Stomach smooth muscle (tissue), 2 donors: Measurements from ENCODE around the gene MYOCD.
A peak's percentile ranks its signal among the peaks of the same experiment; 100 is the strongest.

ENCODE experiments used
- H3K27ac ChIP-seq: one replicate; pipeline ENCODE4 v1.7.0; 2013; ENCODE audit warnings: mild to moderate bottlenecking, low read length, inconsistent platforms
- H3K27me3 ChIP-seq, 2 donors: one replicate each; pipeline ENCODE4 v1.7.0; 2013; ENCODE audit warnings: low read length in 2 of 2; ENCODE audit not compliant: insufficient read depth in 2 of 2, control insufficient read depth in 1 of 2
- H3K36me3 ChIP-seq, 2 donors: one replicate each; pipeline ENCODE4 v1.7.0; 2013; ENCODE audit warnings: low read length in 2 of 2; ENCODE audit not compliant: control insufficient read depth in 2 of 2, insufficient read depth in 2 of 2
- H3K4me1 ChIP-seq: one replicate; pipeline ENCODE4 v1.7.0; 2013; ENCODE audit warnings: low read length; ENCODE audit not compliant: control insufficient read depth, insufficient read depth
- H3K4me3 ChIP-seq, 2 donors: one replicate each; pipeline ENCODE4 v1.7.0; 2013; ENCODE audit warnings: low read length in 2 of 2
- H3K9ac ChIP-seq, 2 donors: one replicate each; pipeline ENCODE4 v1.7.0; 2013; ENCODE audit warnings: low read length in 2 of 2, mild to moderate bottlenecking in 1 of 2
- H3K9me3 ChIP-seq, 2 donors: one replicate each; pipeline ENCODE4 v1.7.0; 2013; ENCODE audit warnings: low read length in 2 of 2; ENCODE audit not compliant: control insufficient read depth in 2 of 2
- donor health status: healthy.
- donor health status: Pancreatic carcinoma.

The MYOCD gene

GRCh38 chr17:12744298-12744697, 78.6 kb downstream of the MYOCD start:
- Histone ChIP-seq H3K27me3 (no peaks in the 10 kb centered on the region), H3K4me1 (peaks cover 16% of the 10 kb centered on the region), H3K27ac (no peak overlapping the region), H3K9ac (no peak overlapping the region), H3K9me3 (no peaks in the 10 kb centered on the region), H3K36me3 (peaks cover 17 to 21% of the 10 kb centered on the region in 2 donors), H3K4me3 (no peak overlapping the region)

GRCh38 chr17:12744786-12745185, 79.1 kb downstream of the MYOCD start:
- H3K4me1 ChIP-seq = peaks cover 16% of the 10 kb centered on the region
- H3K9me3 ChIP-seq = no peaks in the 10 kb centered on the region
- H3K36me3 ChIP-seq = peaks cover 15 to 19% of the 10 kb centered on the region in 2 donors
- H3K27ac ChIP-seq = no peak overlapping the region
- H3K9ac ChIP-seq = no peak overlapping the region
- H3K27me3 ChIP-seq = no peaks in the 10 kb centered on the region
- no peak overlapping the region for H3K4me3 ChIP-seq

GRCh38 chr17:12745486-12745885, 79.8 kb downstream of the MYOCD start:
- Histone ChIP-seq H3K9me3 (no peaks in the 10 kb centered on the region), H3K36me3 (peaks cover 15 to 17% of the 10 kb centered on the region in 2 donors), H3K27ac (no peak overlapping the region), H3K4me3 (no peak overlapping the region), H3K4me1 (peaks cover 16% of the 10 kb centered on the region), H3K9ac (peak overlapping the region in 1 of 2 donors; percentile 21), H3K27me3 (no peaks in the 10 kb centered on the region)

- H3K4me3 ChIP-seq = no peak overlapping the region
- H3K9me3 ChIP-seq = no peaks in the 10 kb centered on the region
- no peak overlapping the region for H3K27ac ChIP-seq
- no peaks in the 10 kb centered on the region for H3K4me1 ChIP-seq
- H3K27me3 ChIP-seq = no peaks in the 10 kb centered on the region
- H3K9ac ChIP-seq = no peak overlapping the region
- H3K36me3 ChIP-seq = peaks cover 31 to 37% of the 10 kb centered on the region in 2 donors
Measured at GRCh38 chr17:12756786-12757185, 91.1 kb downstream of the MYOCD start.

GRCh38 chr17:12759090-12759489, 93.4 kb downstream of the MYOCD start:
- Histone ChIP-seq H3K9ac (no peak overlapping the region), H3K4me3 (no peak overlapping the region), H3K27ac (no peak overlapping the region), H3K9me3 (no peaks in the 10 kb centered on the region), H3K4me1 (no peaks in the 10 kb centered on the region), H3K36me3 (peaks cover 26 to 32% of the 10 kb centered on the region in 2 donors), H3K27me3 (no peaks in the 10 kb centered on the region)

- H3K27me3 ChIP-seq = no peaks in the 10 kb centered on the region
- no peaks in the 10 kb centered on the region for H3K9me3 ChIP-seq
- no peak overlapping the region for H3K4me3 ChIP-seq
- H3K36me3 ChIP-seq = peaks cover 8 to 14% of the 10 kb centered on the region in 2 donors
- no peak overlapping the region for H3K9ac ChIP-seq
- no peak overlapping the region for H3K27ac ChIP-seq
- no peaks in the 10 kb centered on the region for H3K4me1 ChIP-seq
Measured at GRCh38 chr17:12765548-12765947, 99.9 kb downstream of the MYOCD start.

- H3K9me3 ChIP-seq = no peaks in the 10 kb centered on the region
- H3K4me1 ChIP-seq = no peaks in the 10 kb centered on the region
- H3K27me3 ChIP-seq = no peaks in the 10 kb centered on the region
- no peak overlapping the region for H3K4me3 ChIP-seq
- no peak overlapping the region for H3K27ac ChIP-seq
- no peak overlapping the region for H3K9ac ChIP-seq
- peaks cover 0 to 4% of the 10 kb centered on the region in 2 donors for H3K36me3 ChIP-seq
Measured at GRCh38 chr17:12768255-12768654, 102.6 kb downstream of the MYOCD start.

- Histone ChIP-seq H3K27me3 (no peaks in the 10 kb centered on the region), H3K36me3 (peaks cover 0 to 3% of the 10 kb centered on the region in 2 donors), H3K27ac (no peak overlapping the region), H3K4me3 (no peak overlapping the region), H3K4me1 (no peaks in the 10 kb centered on the region), H3K9ac (no peak overlapping the region), H3K9me3 (no peaks in the 10 kb centered on the region)
Measured at GRCh38 chr17:12769981-12770380, 104.3 kb downstream of the MYOCD start.

- no peaks in the 10 kb centered on the region for H3K9me3 ChIP-seq
- H3K36me3 ChIP-seq = no peaks in the 10 kb centered on the region
- H3K9ac ChIP-seq = no peak overlapping the region
- H3K4me3 ChIP-seq = no peak overlapping the region
- no peaks in the 10 kb centered on the region for H3K27me3 ChIP-seq
- no peak overlapping the region for H3K27ac ChIP-seq
- no peaks in the 10 kb centered on the region for H3K4me1 ChIP-seq
Measured at GRCh38 chr17:12773153-12773552, 107.5 kb downstream of the MYOCD start.

- H3K9me3 ChIP-seq = no peaks in the 10 kb centered on the region
- H3K36me3 ChIP-seq = no peaks in the 10 kb centered on the region
- no peak overlapping the region for H3K9ac ChIP-seq
- H3K27me3 ChIP-seq = no peaks in the 10 kb centered on the region
- no peak overlapping the region for H3K27ac ChIP-seq
- H3K4me3 ChIP-seq = peak overlapping the region; percentile 47 to 86
- H3K4me1 ChIP-seq = peaks cover 6% of the 10 kb centered on the region
Measured at GRCh38 chr17:12789075-12789480, 123.4 kb downstream of the MYOCD start.

- H3K27ac ChIP-seq = no peak within 1 kb of the TSS
- H3K36me3 ChIP-seq = no peaks in the 10 kb centered on the region
- no peaks in the 10 kb centered on the region for H3K27me3 ChIP-seq
- H3K9ac ChIP-seq = peak within 1 kb of the TSS; percentile 50 to 60
- H3K4me1 ChIP-seq = peaks cover 6% of the 10 kb centered on the region
- H3K4me3 ChIP-seq = peak within 1 kb of the TSS; percentile 77 to 86
- H3K9me3 ChIP-seq = no peaks in the 10 kb centered on the region
Measured at GRCh38 chr17:12789481-12790248, 124.0 kb downstream of the MYOCD start, which contains the start of gene ARHGAP44. Gene ARHGAP44 (plus strand): TSS chr17:12789498. CDS start chr17:12789839, 341 bp downstream.
